Lung (tissue), 12 donors: Measurements from ENCODE around the gene MGAT1. TPM values are rescaled to one million over a fixed set of nuclear protein-coding genes. Genes with fewer than 3 reads are reported as not detected.
"Not testable (repeated sequence)": the region's sequence is repeated elsewhere in the genome, so short reads cannot be mapped to it uniquely, and the experiment has no call there.

Experiments used
- ATAC-seq: fragments of 200-7000 bp; cut with Tn5 transposase; one replicate; pipeline ENCODE4 v1.9.1; 2020; ENCODE audit warnings: moderate number of reproducible peaks; ENCODE audit not compliant: insufficient read depth, low FRiP score
- DNase-seq, 3 donors: peaks; one replicate each; pipeline ENCODE4 v3.0.0-alpha.2; 2013 to 2017
- H3K27ac ChIP-seq, 2 donors: one replicate each; pipeline ENCODE4 v1.5.1; 2013; ENCODE audit warnings: mild to moderate bottlenecking in 2 of 2, moderate library complexity in 2 of 2, control low read depth in 1 of 2, inconsistent platforms in 1 of 2, low read depth in 1 of 2, low read length in 1 of 2
- H3K27me3 ChIP-seq, 3 donors: one replicate each; pipeline ENCODE4 v1.5.1; 2013; ENCODE audit warnings: low read length in 2 of 3; ENCODE audit not compliant: control insufficient read depth in 3 of 3, insufficient read depth in 3 of 3
- H3K36me3 ChIP-seq, 4 donors: one replicate each; pipeline ENCODE4 v1.5.1; 2013; ENCODE audit warnings: low read length in 4 of 4, mild to moderate bottlenecking in 1 of 4, moderate library complexity in 1 of 4; ENCODE audit not compliant: control insufficient read depth in 4 of 4, insufficient read depth in 4 of 4
- H3K4me1 ChIP-seq, 5 donors: one replicate each; pipeline ENCODE4 v1.5.1; 2013; ENCODE audit warnings: low read length in 5 of 5, mild to moderate bottlenecking in 2 of 5, moderate library complexity in 1 of 5; ENCODE audit not compliant: control insufficient read depth in 5 of 5, insufficient read depth in 5 of 5
- H3K4me3 ChIP-seq: one replicate; pipeline ENCODE4 v1.5.1; 2013; ENCODE audit warnings: mild to moderate bottlenecking, control low read depth, moderate library complexity
- H3K9ac ChIP-seq, 2 donors: one replicate each; pipeline ENCODE4 v1.5.1; 2013; ENCODE audit warnings: low read length in 2 of 2, control low read depth in 1 of 2; ENCODE audit not compliant: insufficient read depth in 1 of 2
- H3K9me3 ChIP-seq, 4 donors: one replicate each; pipeline ENCODE4 v1.5.1; 2013; ENCODE audit warnings: low read length in 3 of 4, mild to moderate bottlenecking in 1 of 4, moderate library complexity in 1 of 4; ENCODE audit not compliant: control insufficient read depth in 4 of 4, insufficient read depth in 3 of 4
- CTCF ChIP-seq: IDR thresholded peaks from 2 replicates; pipeline ENCODE4 v1.5.1; 2012; ENCODE audit warnings: mild to moderate bottlenecking; ENCODE audit errors: control extremely low read depth, extremely low read depth
- WGBS, 2 donors: extraction: QIAGEN DNeasy Blood & Tissue Kit; methylation state at CpG; one replicate each; pipeline ENCODE4 v1.1.7; 2013; 5-methylcytosine and 5-hydroxymethylcytosine counted together
- polyA plus RNA-seq, 2 donors: library from polyadenylated mRNA; stranded (reverse); fragments of 200-250 nt; gene quantifications; one replicate each; pipeline ENCODE4 v1.2.1, GENCODE V29; 2013
- total RNA-seq, 2 donors: library from RNA; depleted of rRNA in 1 of 2; stranded (reverse); fragments of >200 nt in 1 of 2; gene quantifications; one replicate each; pipeline ENCODE4 v1.2.1, GENCODE V29; 2014 to 2021
- donor health status: control.
- donor health status: control.
- donor health status: Bipolar disorder and iron deficiency.
- donor health status: healthy.
- donor health status: DM: yes; HTN: yes; CAD: no.

Gene MGAT1
- total and polyA plus RNA-seq, 4 donors = 117 to 415 (median 211) TPM

- ATAC-seq = no peak
- no peaks in the 10 kb centered on the region for H3K4me1 ChIP-seq
- no peaks in the 10 kb centered on the region for H3K36me3 ChIP-seq
- whole genome bisulfite sequencing, 2 donors = 74 to 84% methylated on average over 6 of the region's 6 CpGs
- TF ChIP-seq CTCF = no peak
- DNase-seq = no peak
- peaks cover 0 to 3% (median 0%) of the 10 kb centered on the region in 4 donors for H3K9me3 ChIP-seq
- H3K27ac ChIP-seq = no peak overlapping the region
- no peak overlapping the region for H3K9ac ChIP-seq
- H3K4me3 ChIP-seq = no peak overlapping the region
- H3K27me3 ChIP-seq = peaks cover 0 to 22% (median 0%) of the 10 kb centered on the region in 3 donors
These were observed 59.9 kb downstream of the MGAT1 start for GRCh38 chr5:180742727-180743126.

DNA sequence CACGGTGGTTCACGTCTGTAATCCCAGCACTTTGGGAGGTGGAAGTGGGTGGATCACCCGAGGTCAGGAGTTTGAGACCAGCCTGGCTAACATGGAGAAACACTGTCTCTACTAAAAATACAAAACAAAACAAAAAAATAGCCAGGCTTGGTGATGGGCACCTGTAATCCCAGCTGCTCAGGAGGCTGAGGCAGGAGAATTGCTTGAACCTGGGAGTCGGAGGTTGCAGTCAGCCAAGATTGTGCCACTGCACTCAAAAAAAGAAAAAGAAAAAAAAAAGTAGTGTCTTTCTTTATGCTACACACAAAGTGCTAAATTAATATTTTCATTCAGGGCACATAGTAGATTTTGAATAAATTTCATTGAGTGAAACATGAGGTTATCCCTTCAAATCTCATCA, 61.7 kb downstream of the MGAT1 start:
- ATAC-seq, H3K4me1 ChIP-seq, H3K27ac ChIP-seq, DNase-seq, H3K9me3 ChIP-seq, H3K36me3 ChIP-seq, H3K4me3 ChIP-seq, H3K9ac ChIP-seq: not testable (repeated sequence)
- 59 to 69% methylated on average over 4 of the region's 4 CpGs for WGBS, 2 donors
- peaks cover 0 to 24% (median 0%) of the 10 kb centered on the region in 3 donors for H3K27me3 ChIP-seq

DNA sequence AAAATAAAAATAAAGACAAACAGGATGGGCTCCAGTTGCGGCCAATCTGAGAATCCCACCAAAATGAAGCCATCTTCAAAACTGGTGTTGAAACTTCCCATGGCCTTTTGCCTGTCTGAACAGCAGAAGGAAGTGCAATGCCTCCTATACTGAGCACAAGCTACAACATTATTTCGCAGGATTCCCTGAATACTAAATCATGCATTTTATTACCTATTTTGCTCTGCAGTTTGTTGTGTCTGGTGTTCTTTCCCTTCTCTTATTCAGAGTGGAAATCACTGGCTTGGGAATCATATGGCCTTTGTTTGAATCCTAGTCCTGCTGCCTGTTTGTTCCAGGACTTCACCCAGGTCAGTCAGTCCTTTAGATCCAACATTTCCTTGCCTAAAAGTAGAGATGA, 62.6 kb downstream of the MGAT1 start, which contains the start of gene OR2Y1:
TSS of gene OR2Y1 (minus strand) at position 101 of the 400 bp plus-strand sequence. CDS start at position 101, 0 bp downstream.
- no peak for ATAC-seq
- WGBS, 2 donors = 94 to 95% methylated on average over 2 of the region's 2 CpGs
- H3K27me3 ChIP-seq = peaks cover 0 to 25% (median 0%) of the 10 kb centered on the region in 3 donors

DNA sequence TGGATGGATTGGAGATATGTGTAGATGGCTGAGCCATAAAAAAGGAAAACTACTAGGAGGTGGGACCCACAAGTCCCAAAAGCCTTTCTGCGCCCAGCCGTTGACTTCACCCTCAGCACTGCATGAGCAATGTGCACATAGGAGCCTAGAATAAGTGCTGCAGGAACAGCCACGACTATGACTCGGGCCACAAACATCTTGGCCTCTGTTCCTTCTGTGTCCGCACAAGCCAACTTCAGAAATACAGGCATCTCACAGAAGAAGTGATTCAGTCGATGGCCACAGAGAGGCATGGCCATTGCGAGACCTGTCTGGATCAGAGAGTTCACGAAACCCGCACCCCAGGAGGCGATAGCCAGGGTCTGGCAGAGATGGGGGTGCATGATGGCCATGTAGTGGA, 63.3 kb downstream of the MGAT1 start:
- ATAC-seq = no peak
- H3K4me1 ChIP-seq = no peaks in the 10 kb centered on the region
- H3K27me3 ChIP-seq = peaks cover 0 to 21% (median 0%) of the 10 kb centered on the region in 3 donors
- no peak for TF ChIP-seq CTCF
- H3K9me3 ChIP-seq = peaks cover 0 to 3% (median 0%) of the 10 kb centered on the region in 4 donors
- no peak for DNase-seq
- H3K36me3 ChIP-seq = no peaks in the 10 kb centered on the region
- no peak overlapping the region for H3K4me3 ChIP-seq
- no peak overlapping the region for H3K27ac ChIP-seq
- no peak overlapping the region for H3K9ac ChIP-seq
- WGBS, 2 donors = 93 to 94% methylated on average over 10 of the region's 10 CpGs

More for the DNA sequence above, 62.6 kb downstream of the MGAT1 start, which contains the start of gene OR2Y1:
- Histone ChIP-seq H3K4me3 (no peak within 1 kb of the TSS), H3K9me3 (peaks cover 0 to 3% (median 0%) of the 10 kb centered on the region in 4 donors), H3K4me1 (no peaks in the 10 kb centered on the region), H3K9ac (no peak within 1 kb of the TSS), H3K36me3 (no peaks in the 10 kb centered on the region), H3K27ac (no peak within 1 kb of the TSS)
- DNase-seq = no peak
- no peak for TF ChIP-seq CTCF
